Measurements from ENCODE around the gene PRSS53. TPM values are rescaled to one million over a fixed set of nuclear protein-coding genes. Genes with fewer than 3 reads are reported as not detected.

The PRSS53 gene
- total RNA-seq, 1 experiment from 2014 or later, result 2.8 TPM

- no peaks in the 10 kb centered on the region for H3K9me3 Mint-ChIP-seq
- H4K20me1 ChIP-seq (ENCODE audit: control insufficient read depth, insufficient read depth, insufficient read length), result peaks cover 4% of the 10 kb centered on the region
Observed at GRCh38 chr16:31078597-31079341, 10.0 kb downstream of the PRSS53 start.

More at GRCh38 chr16:31078597-31079341, 10.0 kb downstream of the PRSS53 start:
- H3K27me3 ChIP-seq (ENCODE audit: insufficient read depth, low read length), result no peaks in the 10 kb centered on the region
- H3K9ac ChIP-seq (ENCODE audit: extremely low read depth, insufficient read length, low read length), result no peak overlapping the region
- Mint-ChIP-seq H3K4me1 (peaks cover 7 to 11% of the 10 kb centered on the region in 2 experiments), H3K36me3 (ENCODE audit: insufficient read depth in 1 of 3, low read depth in 3 of 3) (peaks cover 31 to 61% (median 57%) of the 10 kb centered on the region in 3 experiments; a peak in 6 of 7 replicates), H3K27ac (no peak overlapping the region), H3K27me3 (ENCODE audit: low read depth) (no peaks in the 10 kb centered on the region), H3K4me3 (no peak overlapping the region; a peak in 1 of 5 replicates)
- H2AK5ac ChIP-seq (ENCODE audit: insufficient read length, low read length), result no peak overlapping the region
- no peak overlapping the region for H3K14ac ChIP-seq (ENCODE audit: insufficient read depth, low read length)
- no peak overlapping the region for H4K8ac ChIP-seq (replicated peaks; ENCODE audit: insufficient read length, low read depth, low read length)
- no peak overlapping the region for H2BK120ac ChIP-seq (ENCODE audit: low read depth, low read length, poor library complexity, severe bottlenecking)
- H3K4me2 ChIP-seq (ENCODE audit: insufficient read depth, insufficient read length, low read length), result no peak overlapping the region
- no peak overlapping the region for H3K56ac ChIP-seq (ENCODE audit: insufficient read length, low read depth, low read length)
- no peak overlapping the region for H2AFZ ChIP-seq (ENCODE audit: low read length)
- H3K4ac ChIP-seq (ENCODE audit: low read depth, low read length), result no peak overlapping the region
- no peak for DNase-seq
- H3K79me2 ChIP-seq (ENCODE audit: insufficient read depth, low read length), result peaks cover 2% of the 10 kb centered on the region; the same call in 1 of the 2 replicates
- no peak overlapping the region for H4K5ac ChIP-seq (ENCODE audit: insufficient read length, low read depth, low read length)
- no peaks in the 10 kb centered on the region for H3K4me1 ChIP-seq (ENCODE audit: insufficient read depth, low read length)
- H2BK12ac ChIP-seq (ENCODE audit: insufficient read length, low read depth, low read length), result no peak overlapping the region
- H3K79me1 ChIP-seq (ENCODE audit: insufficient read depth, low read depth, low read length, poor library complexity, severe bottlenecking), result no peaks in the 10 kb centered on the region
- no peaks in the 10 kb centered on the region for H3K23me2 ChIP-seq (ENCODE audit: insufficient read length, low read depth, low read length, poor library complexity, severe bottlenecking)
- no peak overlapping the region for H4K91ac ChIP-seq (ENCODE audit: insufficient read length, low read depth, low read length)
- no peak overlapping the region for H3K18ac ChIP-seq (ENCODE audit: insufficient read length, low read depth, low read length)
- no peak overlapping the region for H2BK15ac ChIP-seq (ENCODE audit: low read depth, low read length)
- H3T11ph ChIP-seq (ENCODE audit: low read length), result no peak overlapping the region
- TF ChIP-seq, protein P1, sequence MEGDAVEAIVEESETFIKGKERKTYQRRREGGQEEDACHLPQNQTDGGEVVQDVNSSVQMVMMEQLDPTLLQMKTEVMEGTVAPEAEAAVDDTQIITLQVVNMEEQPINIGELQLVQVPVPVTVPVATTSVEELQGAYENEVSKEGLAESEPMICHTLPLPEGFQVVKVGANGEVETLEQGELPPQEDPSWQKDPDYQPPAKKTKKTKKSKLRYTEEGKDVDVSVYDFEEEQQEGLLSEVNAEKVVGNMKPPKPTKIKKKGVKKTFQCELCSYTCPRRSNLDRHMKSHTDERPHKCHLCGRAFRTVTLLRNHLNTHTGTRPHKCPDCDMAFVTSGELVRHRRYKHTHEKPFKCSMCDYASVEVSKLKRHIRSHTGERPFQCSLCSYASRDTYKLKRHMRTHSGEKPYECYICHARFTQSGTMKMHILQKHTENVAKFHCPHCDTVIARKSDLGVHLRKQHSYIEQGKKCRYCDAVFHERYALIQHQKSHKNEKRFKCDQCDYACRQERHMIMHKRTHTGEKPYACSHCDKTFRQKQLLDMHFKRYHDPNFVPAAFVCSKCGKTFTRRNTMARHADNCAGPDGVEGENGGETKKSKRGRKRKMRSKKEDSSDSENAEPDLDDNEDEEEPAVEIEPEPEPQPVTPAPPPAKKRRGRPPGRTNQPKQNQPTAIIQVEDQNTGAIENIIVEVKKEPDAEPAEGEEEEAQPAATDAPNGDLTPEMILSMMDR (conservative IDR thresholded peaks at IDR 0.05), result no peak
- H2BK20ac ChIP-seq (ENCODE audit: low read depth, low read length, poor library complexity, severe bottlenecking), result no peak overlapping the region
- no CpG with 5 or more reads among the region's 15 CpGs for WGBS (ENCODE audit: extremely low coverage, insufficient read length, low lambda C conversion rate)
- no peak overlapping the region for H2BK5ac ChIP-seq (ENCODE audit: insufficient read length, low read length)
- no peak overlapping the region for H3K23ac ChIP-seq (ENCODE audit: insufficient read length, low read depth, low read length)
- no peaks in the 10 kb centered on the region for H3K9me3 ChIP-seq (ENCODE audit: control insufficient read depth, low read depth, low read length)
- H3K27ac ChIP-seq (ENCODE audit: insufficient read length, low read depth, low read length), result no peak overlapping the region

All from H9 (cell line).